SU-DHL-6 (cell line): ENCODE results near the gene DUOX2.

Experiments used
- H2AFZ ChIP-seq: fragments of 200-600 bp; sonication (generic); 2 replicates; pipeline ENCODE4 v1.6.1; 2014; ENCODE audit warnings: low read depth, mild to moderate bottlenecking, moderate library complexity, mixed read lengths, antibody characterized with exemption, low read length; ENCODE audit not compliant: severe bottlenecking
- H3F3A ChIP-seq: fragments of 200-600 bp; shearing (Covaris generic); 2 replicates; pipeline ENCODE4 v1.6.0; 2016; ENCODE audit warnings: antibody characterized with exemption, mild to moderate bottlenecking; ENCODE audit not compliant: insufficient read depth
- H3K27ac ChIP-seq: fragments of 200-600 bp; sonication (generic); 2 replicates; pipeline ENCODE4 v1.5.1; 2016; ENCODE audit warnings: low read depth, mild to moderate bottlenecking, low read length, moderate library complexity, mixed read lengths
- H3K27me3 ChIP-seq: fragments of 200-600 bp; sonication (generic), shearing (Covaris generic); 2 replicates; pipeline ENCODE4 v1.6.0; 2014; ENCODE audit warnings: mild to moderate bottlenecking, low read length
- H3K36me3 ChIP-seq: fragments of 200-600 bp; sonication (generic); 2 replicates; pipeline ENCODE4 v1.6.1; 2014; ENCODE audit warnings: mild to moderate bottlenecking, low read length, mixed read lengths
- H3K4me2 ChIP-seq: fragments of 300-600, 200-600 bp; shearing (Covaris generic), sonication (generic); 2 replicates; pipeline ENCODE4 v1.6.0; 2014; ENCODE audit warnings: low read length, low read depth, mild to moderate bottlenecking; ENCODE audit not compliant: poor library complexity, severe bottlenecking
- H3K4me3 ChIP-seq: fragments of 200-600 bp; sonication (generic); 2 replicates; pipeline ENCODE4 v1.5.1; 2014; ENCODE audit warnings: antibody characterized with exemption, low read length, mild to moderate bottlenecking, mixed read lengths; ENCODE audit not compliant: insufficient read depth, poor library complexity, severe bottlenecking
- H3K79me2 ChIP-seq: fragments of 200-600 bp; sonication (generic); 2 replicates; pipeline ENCODE4 v1.6.1; 2014; ENCODE audit warnings: mild to moderate bottlenecking, low read length, moderate library complexity; ENCODE audit not compliant: insufficient read depth
- H3K9ac ChIP-seq: fragments of 200-600 bp; sonication (generic); 2 replicates; pipeline ENCODE4 v1.7.0; 2014; ENCODE audit warnings: mild to moderate bottlenecking, low read length
- H3K9me2 ChIP-seq: fragments of 200-600 bp; sonication (generic); replicated peaks from 2 replicates; pipeline ENCODE4 v1.6.1; 2014; ENCODE audit warnings: low read length; ENCODE audit not compliant: insufficient read depth
- H3K9me3 ChIP-seq: fragments of 200-600 bp; sonication (generic); 2 replicates; pipeline ENCODE4 v1.6.1; 2014; ENCODE audit warnings: low read length, mixed read lengths; ENCODE audit not compliant: insufficient read depth
- H4K20me1 ChIP-seq: fragments of 200-600 bp; sonication (generic); 2 replicates; pipeline ENCODE4 v1.6.1; 2014; ENCODE audit warnings: low read depth, mild to moderate bottlenecking, antibody characterized with exemption, low read length, moderate library complexity, mixed read lengths
- CTCF ChIP-seq: fragments of 200-600 bp; sonication (generic); IDR thresholded peaks from one replicate; pipeline ENCODE4 v1.5.1; 2017; ENCODE audit warnings: antibody characterized with exemption, mild to moderate bottlenecking, low read length, moderate library complexity; ENCODE audit not compliant: insufficient read depth, poor library complexity, severe bottlenecking
- EZH2phosphoT487 ChIP-seq: fragments of 200-600 bp; sonication (generic), shearing (Covaris generic); conservative IDR thresholded peaks from 2 replicates; pipeline ENCODE4 v1.6.1; 2018; ENCODE audit warnings: mild to moderate bottlenecking, antibody characterized with exemption, low read length, moderate library complexity, mixed read lengths

The DUOX2 gene

GRCh38 chr15:45091576-45091975, 22.4 kb downstream of the DUOX2 start:
- H3K4me3 ChIP-seq: no peak overlapping the region
- H3K9me2 ChIP-seq: no peaks in the 10 kb centered on the region
- no peaks in the 10 kb centered on the region for H3K79me2 ChIP-seq
- H3K9me3 ChIP-seq: no peaks in the 10 kb centered on the region
- H4K20me1 ChIP-seq: no peaks in the 10 kb centered on the region
- no peak overlapping the region for H3K4me2 ChIP-seq
- H3K36me3 ChIP-seq: no peaks in the 10 kb centered on the region
- no peak for TF ChIP-seq CTCF
- no peak for TF ChIP-seq EZH2phosphoT487
- no peak overlapping the region for H3K9ac ChIP-seq
- H3K27me3 ChIP-seq: no peaks in the 10 kb centered on the region
- no peaks in the 10 kb centered on the region for H3F3A ChIP-seq
- no peak overlapping the region for H2AFZ ChIP-seq
- no peak overlapping the region for H3K27ac ChIP-seq

GRCh38 chr15:45091161-45091560, 22.8 kb downstream of the DUOX2 start:
- no peaks in the 10 kb centered on the region for H3K9me3 ChIP-seq
- H3K4me3 ChIP-seq: no peak overlapping the region
- TF ChIP-seq EZH2phosphoT487: no peak
- no peak for TF ChIP-seq CTCF
- H3K36me3 ChIP-seq: no peaks in the 10 kb centered on the region
- no peaks in the 10 kb centered on the region for H3K27me3 ChIP-seq
- H3K9ac ChIP-seq: no peak overlapping the region
- H3F3A ChIP-seq: no peaks in the 10 kb centered on the region
- no peaks in the 10 kb centered on the region for H4K20me1 ChIP-seq
- H3K9me2 ChIP-seq: no peaks in the 10 kb centered on the region
- no peak overlapping the region for H3K27ac ChIP-seq
- H3K79me2 ChIP-seq: no peaks in the 10 kb centered on the region
- H2AFZ ChIP-seq: no peak overlapping the region
- no peak overlapping the region for H3K4me2 ChIP-seq

- no peaks in the 10 kb centered on the region for H4K20me1 ChIP-seq
- H2AFZ ChIP-seq: no peak overlapping the region
- H3K27me3 ChIP-seq: no peaks in the 10 kb centered on the region
- H3K36me3 ChIP-seq: no peaks in the 10 kb centered on the region
- H3K27ac ChIP-seq: no peak overlapping the region
- H3K79me2 ChIP-seq: no peaks in the 10 kb centered on the region
- no peak overlapping the region for H3K4me2 ChIP-seq
- no peaks in the 10 kb centered on the region for H3K9me2 ChIP-seq
- TF ChIP-seq CTCF (no peak), EZH2phosphoT487 (no peak)
- no peaks in the 10 kb centered on the region for H3F3A ChIP-seq
- H3K9ac ChIP-seq: no peak overlapping the region
- no peak overlapping the region for H3K4me3 ChIP-seq
- H3K9me3 ChIP-seq: no peaks in the 10 kb centered on the region
These were observed 24.1 kb downstream of the DUOX2 start for GRCh38 chr15:45089712-45090373.
